ENCODE measurements around the gene TTYH2. TPM values are rescaled to one million over a fixed set of nuclear protein-coding genes. Genes with fewer than 3 reads are reported as not detected.
"Not testable (repeated sequence)": the region's sequence is repeated elsewhere in the genome, so short reads cannot be mapped to it uniquely, and the experiment has no call there.

Gene TTYH2
- total RNA-seq, 2 donors from 2014 or later: 1.4 to 3.0 TPM

DNA sequence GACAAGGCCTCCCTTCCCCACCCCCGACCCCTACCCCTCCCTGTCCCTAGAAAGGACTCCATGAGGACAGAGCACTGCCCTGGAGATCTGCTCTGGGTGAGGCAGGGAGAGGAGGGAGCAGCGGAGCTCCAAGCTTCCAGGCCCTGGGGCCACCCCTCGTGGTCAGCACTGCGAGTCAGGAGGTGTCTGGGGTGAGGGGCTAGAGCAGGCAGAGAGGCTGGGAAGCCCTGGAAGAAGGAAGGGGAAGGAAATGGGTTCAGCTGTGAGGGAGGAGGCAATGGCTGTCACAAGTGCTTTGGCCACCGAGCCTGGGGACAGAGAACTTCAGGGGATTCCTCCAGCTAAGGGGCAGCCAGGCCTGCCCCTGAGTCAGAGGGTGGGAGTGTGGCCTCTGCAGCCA lies 32.5 kb downstream of the TTYH2 start:
- intact Hi-C loops (cut with DNase I, micrococcal nuclease): no loop called here
- DNase-seq (no peak), ATAC-seq (no peak)

DNA sequence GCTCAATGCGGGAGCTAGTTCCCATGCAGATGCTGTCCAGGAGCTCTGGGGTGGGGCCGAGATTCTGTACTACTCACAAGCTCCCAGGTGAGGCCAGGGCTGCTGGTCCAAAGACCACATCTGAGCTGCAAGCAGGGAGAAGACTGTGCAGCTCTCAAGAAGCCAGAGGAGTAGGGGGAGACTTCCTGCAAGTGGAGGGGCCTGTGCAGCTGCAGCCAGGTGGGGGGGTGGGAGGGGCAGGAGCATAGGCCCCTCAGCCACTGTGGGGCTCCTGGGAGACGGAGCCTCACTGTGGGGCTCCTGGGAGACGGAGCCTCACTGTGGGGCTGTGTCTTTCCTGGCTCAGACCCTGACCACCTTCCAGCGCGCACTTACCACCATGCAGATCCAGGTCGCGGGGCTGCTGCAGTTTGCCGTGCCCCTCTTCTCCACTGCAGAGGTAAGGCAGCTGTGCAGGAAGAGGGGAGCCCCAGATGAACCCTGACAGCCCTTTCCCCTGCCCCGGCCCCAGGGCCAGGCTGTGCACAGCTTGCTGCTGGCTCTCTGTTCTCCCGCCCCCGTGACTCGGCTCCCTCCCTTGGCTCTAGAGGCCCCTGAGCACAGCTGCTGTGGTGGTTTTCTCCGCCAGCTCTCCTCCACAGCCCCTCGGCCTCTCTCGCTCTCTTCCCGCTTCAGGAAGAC lies 36.4 kb downstream of the TTYH2 start:
- no peak for ATAC-seq
- intact Hi-C loops (cut with DNase I, micrococcal nuclease): no loop called here
- DNase-seq: no peak

DNA sequence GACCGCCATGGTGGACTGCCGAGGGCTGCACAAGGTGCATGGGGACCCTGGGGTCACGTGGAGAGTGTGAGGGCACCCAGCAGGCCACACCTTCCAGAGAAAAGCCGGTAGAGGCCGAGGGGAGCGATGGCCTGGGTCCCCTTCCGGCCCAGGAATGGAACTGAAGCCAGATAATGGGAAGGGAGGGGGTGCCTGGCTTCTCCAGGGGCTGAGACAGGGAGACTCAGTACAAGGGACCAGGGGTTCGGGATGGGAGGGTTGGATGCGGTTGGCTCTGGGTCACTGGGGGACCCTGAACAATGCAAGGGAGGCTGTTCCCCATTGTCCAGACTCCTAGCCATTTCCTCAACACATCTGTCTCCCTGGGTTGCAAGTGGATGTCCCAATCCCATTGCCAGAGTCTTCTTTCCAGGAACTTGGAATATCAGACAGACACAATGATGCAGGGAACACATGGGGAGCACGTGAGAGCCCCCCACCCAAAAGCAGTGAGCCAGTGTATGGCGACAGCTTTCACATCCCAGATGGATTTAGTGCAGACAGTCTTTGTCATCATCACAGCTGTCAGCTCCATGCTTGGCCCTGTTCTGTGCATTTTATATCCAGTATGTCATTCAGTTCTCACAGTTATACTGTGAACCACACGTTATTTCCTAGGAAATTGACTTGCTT lies 37.1 kb downstream of the TTYH2 start:
- DNase-seq (no peak), ATAC-seq (no peak)
- intact Hi-C loops (cut with DNase I, micrococcal nuclease): no loop called here

DNA sequence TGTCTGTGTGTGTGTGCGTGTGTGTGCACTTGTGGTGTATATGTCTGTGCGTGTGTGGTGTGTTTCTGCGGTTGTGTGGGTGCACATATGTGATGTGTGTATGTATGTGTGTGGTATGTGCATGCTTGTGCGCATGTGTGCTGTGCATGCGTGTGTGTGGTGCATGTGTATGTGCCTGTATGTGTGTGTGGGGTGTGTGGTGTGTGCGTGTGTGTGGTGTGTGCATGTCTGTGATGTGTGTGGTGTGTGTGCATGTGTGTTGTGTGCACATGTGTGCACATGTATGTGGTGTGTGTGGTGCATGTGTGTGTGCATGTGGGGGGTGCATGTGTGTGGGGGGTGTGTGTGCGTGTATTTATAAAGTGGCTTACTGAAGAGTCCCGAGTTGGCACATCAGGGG lies 37.7 kb downstream of the TTYH2 start:
- intact Hi-C loops (cut with DNase I, micrococcal nuclease): no loop called here
- no peak for DNase-seq
- ATAC-seq: no peak

DNA sequence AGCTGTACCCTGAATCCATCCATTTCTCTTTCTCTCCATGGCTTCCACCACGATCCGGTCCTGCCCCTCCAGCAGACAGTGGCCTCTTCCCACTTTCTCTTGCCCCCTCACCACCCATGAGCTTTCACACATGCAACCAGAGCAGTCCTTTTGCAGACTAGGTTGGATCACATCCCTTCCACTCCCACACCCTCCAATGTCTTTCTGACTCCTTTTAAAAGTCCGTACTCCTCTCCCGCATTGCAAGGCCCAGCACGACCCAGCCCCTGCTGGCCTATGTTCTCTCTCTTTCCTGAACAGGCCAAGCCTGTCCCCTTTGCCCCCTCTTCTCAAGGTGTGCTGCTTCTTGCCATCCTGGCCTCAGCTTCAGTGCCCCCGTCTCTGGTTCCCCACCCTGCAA lies 38.2 kb downstream of the TTYH2 start:
- intact Hi-C loops (cut with DNase I, micrococcal nuclease): no loop called here
- DNase-seq: no peak
- no peak for ATAC-seq

DNA sequence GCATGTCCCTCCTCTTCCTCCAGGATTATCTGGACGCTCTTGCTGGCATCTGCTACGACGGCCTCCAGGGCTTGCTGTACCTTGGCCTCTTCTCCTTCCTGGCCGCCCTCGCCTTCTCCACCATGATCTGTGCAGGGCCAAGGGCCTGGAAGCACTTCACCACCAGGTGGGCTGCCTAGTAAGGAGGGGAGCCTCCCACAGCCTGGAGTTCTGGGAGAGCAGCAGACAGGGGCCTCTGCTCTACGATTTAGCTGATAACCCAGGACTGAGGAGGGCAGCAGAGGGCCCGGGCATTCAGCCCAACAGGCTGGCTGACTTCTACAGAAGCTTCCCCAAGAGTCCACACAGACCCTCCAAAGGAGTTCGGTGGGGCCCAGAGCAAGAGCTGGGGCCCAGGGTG lies 38.8 kb downstream of the TTYH2 start:
- ATAC-seq (no peak), DNase-seq (no peak)
- intact Hi-C loops (cut with DNase I, micrococcal nuclease): no loop called here

DNA sequence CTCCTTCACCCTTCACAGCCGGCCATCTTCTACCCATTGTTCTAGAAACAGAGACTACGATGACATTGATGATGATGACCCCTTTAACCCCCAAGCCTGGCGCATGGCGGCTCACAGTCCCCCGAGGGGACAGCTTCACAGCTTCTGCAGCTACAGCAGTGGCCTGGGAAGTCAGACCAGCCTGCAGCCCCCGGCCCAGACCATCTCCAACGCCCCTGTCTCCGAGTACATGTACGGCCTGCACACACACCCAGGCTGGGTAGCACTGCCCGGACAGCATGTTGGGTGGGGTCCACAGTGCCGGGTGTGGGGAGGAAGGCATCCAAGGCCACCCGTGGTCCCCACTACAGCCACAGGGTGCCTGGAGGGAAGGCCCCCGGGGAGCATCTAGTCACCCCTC lies 39.7 kb downstream of the TTYH2 start:
- ATAC-seq (no peak), DNase-seq (no peak)
- intact Hi-C loops (cut with DNase I, micrococcal nuclease): no loop called here

DNA sequence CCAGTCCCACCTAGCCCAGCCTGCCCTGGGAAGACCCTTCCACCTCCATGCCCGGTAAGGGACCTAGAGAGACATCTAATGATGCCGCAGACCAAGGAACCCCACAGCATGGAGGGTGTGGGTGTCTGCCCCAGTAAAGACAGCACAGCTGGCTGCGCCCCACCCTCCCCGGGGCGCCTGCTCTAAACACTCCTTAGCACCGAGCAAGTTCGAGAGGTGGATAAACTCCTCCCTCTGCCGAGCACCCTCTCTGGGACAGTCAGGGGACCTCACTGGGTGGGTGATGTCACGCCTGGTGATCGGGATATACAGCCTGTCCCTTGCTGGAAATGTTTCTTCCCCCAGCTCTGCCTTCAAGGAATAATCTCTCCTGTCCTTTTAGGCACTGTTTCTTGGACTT lies 43.9 kb downstream of the TTYH2 start:
- intact Hi-C loops (cut with DNase I, micrococcal nuclease): no loop called here
- no peak for ATAC-seq
- DNase-seq: no peak

DNA sequence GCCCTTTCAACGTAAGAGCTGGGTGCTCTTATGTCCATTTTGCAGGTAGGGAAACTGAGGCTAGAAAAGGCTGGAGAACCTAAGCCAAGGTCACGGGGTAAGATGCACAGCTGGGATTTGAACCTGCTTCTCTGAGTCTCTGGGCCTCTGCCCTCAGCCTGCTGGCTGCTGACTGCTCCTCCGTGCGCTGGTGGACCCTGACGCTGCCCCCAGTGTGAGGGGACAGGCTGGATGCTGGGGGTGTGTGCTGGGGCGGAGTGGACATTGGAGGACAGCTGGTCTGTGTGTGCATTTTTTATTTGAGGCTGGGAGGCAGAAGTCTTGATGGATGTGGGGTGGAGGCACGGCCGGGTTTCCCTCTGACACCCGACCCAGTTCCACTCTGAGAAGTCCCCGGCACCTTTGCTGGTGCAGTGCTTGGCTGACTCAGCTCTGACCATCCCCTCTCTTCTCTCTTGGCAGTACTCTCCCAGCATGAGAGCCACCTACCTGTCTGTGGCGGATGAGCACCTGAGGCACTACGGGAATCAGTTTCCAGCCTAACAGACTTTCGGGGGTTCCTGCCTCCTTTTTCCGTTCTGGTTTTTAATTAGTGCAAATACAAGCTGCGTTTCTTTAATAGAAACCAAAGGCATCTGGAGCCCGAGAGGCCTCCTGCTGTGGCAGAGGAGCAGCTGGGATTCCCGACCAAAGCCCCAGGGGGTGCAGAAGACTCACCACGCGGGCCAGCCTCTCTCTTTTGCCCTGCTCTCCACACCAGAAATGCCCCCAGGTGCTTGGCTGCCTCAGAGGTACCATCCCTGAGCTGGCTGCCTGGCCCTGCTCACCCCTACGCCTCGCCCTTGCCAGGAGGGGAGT lies 46.5 kb downstream of the TTYH2 start:
- ATAC-seq (no peak), DNase-seq (no peak)
- intact Hi-C loops (cut with DNase I, micrococcal nuclease): no loop called here

DNA sequence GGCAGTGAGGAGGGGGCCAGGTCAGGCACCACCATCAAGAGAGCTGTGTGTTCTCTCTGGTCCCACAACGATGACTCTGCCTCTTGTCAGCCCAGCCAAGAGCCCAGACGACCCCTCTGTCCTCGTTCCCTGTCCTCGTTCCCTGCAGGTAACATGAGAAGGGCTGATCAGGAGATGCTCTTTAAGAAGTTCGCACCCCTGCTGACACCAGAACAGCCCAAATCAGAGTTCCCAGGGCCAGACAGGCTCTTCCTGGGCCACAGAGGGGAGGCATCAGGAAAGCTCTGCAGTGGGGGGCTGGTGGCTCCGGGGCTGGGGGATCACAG lies 47.1 kb downstream of the TTYH2 start:
- DNase-seq: no peak
- intact Hi-C loops (cut with DNase I, micrococcal nuclease): no loop called here
- ATAC-seq: no peak

DNA sequence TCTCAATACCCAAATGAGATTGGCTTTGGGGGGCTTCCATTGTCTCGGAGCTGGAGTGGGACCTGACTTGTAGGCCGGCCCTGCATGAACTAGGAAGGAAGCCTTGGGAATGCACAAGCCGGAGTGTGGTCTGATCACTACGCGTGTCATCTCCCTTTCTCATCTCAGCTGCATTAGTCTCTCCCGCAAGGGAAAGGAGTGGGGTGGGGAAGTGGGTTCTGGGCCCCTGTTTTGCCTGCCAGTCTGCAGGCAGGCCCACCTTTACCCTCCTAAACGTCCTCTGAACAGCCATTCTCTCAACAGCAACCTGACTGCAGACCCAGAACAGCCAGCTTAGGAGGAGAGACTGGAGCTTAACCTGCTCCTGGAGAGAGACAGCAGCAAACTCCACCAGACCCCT lies 49.2 kb downstream of the TTYH2 start:
- DNase-seq (no peak), ATAC-seq (no peak)
- intact Hi-C loops (cut with DNase I, micrococcal nuclease): no loop called here

DNA sequence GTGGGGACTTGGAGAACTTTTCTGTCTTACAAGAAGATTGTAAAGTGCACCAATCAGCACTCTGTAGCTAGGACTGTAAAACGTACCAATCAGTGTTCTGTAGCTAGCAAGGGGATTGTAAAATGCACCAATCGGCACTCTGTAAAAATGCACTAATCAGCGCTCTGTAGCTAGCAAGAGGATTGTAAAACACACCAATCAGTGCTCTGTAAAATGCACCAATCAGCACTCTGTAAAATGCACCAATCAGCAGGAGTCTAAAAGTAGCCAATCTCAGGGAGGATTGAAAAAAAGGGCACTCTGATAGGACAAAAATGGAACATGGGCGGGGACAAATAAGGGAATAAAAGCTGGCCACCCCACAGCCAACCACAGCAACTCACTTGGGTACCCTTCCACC lies 53.7 kb downstream of the TTYH2 start:
- intact Hi-C loops (cut with DNase I, micrococcal nuclease); DNase-seq; ATAC-seq: not testable (repeated sequence)

DNA sequence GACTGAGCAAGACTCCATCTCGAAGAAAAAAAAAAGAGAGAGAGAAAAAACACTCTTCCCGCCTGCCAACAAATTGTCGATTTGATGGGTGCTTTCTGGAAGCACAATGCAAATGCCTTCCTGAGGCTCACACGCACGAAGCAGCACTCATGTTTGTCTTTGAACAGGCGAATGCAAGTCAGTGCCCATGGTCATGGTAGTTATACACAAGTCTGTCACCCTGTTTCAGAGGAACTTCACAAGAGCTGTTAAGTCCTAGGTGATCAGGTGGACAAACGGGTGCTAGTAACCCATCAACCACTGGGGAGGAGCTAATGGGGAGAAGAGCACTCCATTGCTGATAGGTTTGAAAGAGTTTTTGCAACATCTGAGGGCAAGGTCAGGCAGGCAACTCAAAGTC lies 54.2 kb downstream of the TTYH2 start:
- DNase-seq (no peak), ATAC-seq (no peak)
- intact Hi-C loops (cut with DNase I, micrococcal nuclease): no loop called here

DNA sequence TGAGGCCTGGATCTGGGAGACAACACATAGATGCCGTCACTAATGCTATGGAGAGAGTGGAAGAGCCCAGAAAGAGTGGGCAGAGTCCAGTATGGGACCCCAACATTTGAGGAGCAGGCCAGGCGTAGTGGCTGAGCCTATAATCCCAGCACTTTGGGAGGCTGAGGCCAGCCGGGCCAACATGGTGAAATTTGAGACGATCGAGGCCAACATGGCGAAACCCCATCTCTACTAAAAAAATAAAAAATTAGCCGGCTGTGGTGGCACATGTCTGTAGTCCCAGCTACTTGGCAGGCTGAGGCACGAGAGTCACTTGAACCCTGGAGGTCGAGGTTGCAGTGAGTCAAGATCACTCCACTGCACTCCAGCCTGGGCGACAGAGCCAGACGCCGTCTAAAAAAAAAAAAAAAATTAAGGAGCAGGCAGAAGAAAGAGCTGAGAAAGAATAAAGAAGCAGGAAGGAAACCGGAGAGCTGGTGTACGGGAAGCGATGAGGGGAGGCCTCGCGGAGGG lies 54.7 kb downstream of the TTYH2 start:
- DNase-seq (no peak), ATAC-seq (no peak)
- intact Hi-C loops (cut with DNase I, micrococcal nuclease): no loop called here

DNA sequence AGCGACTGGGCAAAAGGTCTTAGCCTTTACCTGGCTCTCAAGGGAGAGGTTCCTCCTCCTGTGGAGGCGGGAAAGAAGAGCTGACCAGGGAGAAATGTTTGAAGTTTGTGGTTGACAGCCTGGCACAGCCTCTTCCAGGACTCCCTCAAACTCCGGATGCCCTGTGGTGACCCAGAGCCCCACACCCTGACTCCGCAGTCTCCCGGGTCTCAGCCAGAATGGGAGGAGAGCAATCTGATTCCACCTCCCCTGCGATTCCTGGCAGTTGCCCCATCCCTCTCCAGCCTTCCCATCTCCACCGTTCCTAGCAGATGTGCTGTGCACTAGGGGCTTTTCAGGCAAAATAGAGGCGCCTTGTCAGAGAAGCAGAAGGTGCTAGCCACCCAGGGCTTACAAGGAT lies 55.2 kb downstream of the TTYH2 start:
- DNase-seq: no peak
- no peak for ATAC-seq
- intact Hi-C loops (cut with DNase I, micrococcal nuclease): no loop called here

DNA sequence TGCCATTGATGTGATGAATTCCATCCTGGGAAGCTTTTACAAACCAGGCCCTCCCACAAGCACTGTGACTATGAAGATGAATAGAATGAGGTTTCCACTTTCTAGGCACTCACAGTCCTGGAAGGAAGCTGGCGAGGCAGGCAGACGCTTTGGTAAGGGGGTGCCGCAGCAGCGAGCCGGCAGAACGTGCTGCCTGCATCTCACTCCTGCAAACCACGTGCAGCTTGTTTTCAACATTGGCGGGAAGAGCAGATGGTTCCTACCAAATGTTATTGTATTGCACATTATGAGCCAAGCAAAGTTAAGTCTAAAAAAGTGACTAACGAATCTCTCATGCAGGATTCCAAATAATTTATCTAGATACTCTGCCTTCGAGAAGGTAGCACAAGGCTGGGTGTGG lies 57.0 kb downstream of the TTYH2 start:
- DNase-seq: no peak
- no peak for ATAC-seq
- intact Hi-C loops (cut with DNase I, micrococcal nuclease): no loop called here

DNA sequence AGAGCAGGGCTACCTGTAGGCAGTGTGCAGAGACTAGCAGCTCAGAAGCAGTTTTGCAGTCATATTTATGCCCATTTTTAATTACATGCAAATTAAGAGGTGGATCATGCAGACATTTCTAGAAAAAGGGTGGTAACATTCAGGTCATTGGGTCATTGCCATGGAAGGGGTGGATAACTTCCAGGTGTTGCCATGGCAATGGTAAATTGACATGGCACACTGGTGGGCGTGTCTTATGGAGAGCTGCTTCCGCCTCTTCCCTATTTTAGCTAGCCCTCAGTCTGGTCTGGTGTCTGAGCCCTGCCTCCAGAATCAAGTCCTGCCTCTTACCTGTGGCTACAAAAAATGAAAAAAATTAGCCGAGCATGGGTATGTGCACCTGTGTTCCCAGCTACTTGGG lies 57.9 kb downstream of the TTYH2 start:
- intact Hi-C loops (cut with DNase I, micrococcal nuclease): no loop called here
- DNase-seq: no peak
- ATAC-seq: no peak

DNA sequence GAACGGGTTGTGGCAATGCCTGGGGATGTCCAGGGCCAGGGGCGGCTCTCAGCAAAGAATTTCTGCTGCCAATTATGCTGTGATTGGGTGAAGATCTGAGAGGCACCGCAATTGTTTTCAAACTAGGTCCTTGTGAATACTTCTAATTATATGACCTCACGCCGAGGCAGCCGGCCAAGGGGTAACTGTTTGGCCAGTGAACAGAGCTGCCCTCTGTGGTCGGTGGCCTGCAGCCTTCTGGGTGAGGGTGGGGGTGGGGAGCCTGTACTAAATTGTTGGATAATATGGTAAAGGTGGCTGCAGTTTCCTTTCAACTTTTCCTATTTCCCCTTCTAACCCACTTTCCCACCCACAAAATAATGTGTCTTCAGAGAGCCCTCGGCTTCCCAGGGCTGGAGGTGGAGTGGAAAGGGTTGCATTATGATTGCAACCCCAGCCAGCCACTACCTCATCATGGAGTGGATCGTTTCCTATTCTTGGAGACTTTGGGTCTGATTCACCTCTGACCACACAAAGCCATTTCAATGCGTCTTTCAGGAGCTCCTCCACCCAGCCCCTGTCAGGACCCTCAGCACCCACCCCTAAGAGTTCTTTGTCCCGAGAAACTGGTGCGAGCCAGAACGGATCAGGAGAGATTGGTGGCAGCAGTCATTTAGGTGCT lies 58.7 kb downstream of the TTYH2 start:
- ATAC-seq: no peak
- intact Hi-C loops (cut with DNase I, micrococcal nuclease): no loop called here

DNA sequence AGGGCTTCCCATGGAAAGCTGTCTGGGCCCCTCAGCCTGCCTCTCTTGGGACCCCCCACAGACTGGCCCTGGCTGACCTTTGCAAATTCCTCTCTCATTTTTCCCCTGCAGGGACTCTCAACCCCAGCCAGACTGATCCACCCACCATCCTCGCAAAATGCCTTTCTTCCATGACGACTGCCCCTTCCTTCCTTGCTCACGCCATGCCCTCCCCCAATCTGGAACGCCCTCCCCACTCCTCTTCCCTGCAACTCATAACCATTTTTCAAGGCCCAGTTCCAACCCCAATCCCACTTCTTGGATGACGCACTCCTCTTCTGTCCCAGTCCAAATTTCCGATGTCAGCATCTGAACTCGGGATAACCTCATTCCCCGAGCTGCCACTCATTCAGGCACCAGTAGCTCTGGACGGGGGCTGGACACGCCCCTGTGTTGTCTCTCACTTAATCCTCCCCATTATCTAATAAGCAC lies 59.4 kb downstream of the TTYH2 start:
- ATAC-seq: no peak
- DNase-seq: no peak
- intact Hi-C loops (cut with DNase I, micrococcal nuclease): no loop called here

More for the DNA sequence above, 58.7 kb downstream of the TTYH2 start:
- DNase-seq: no peak
